ENCODE measurements around the gene MRPL14.
A peak's percentile ranks its signal among the peaks of the same experiment; 100 is the strongest.
"Not testable (repeated sequence)": the region's sequence is repeated elsewhere in the genome, so short reads cannot be mapped to it uniquely, and the experiment has no call there.

Gene MRPL14

GRCh38 chr6:44151348-44152108 lies 24.3 kb upstream of the MRPL14 start:
- peak in 41 of 42 donors; percentile 50 to 90 (median 76) for DNase-seq
- intact Hi-C loops (cut with DNase I), result loop anchor here (2.0 kb wide), 1 partner anchor 55 kb away; no protein-coding TSS in a partner anchor

DNA sequence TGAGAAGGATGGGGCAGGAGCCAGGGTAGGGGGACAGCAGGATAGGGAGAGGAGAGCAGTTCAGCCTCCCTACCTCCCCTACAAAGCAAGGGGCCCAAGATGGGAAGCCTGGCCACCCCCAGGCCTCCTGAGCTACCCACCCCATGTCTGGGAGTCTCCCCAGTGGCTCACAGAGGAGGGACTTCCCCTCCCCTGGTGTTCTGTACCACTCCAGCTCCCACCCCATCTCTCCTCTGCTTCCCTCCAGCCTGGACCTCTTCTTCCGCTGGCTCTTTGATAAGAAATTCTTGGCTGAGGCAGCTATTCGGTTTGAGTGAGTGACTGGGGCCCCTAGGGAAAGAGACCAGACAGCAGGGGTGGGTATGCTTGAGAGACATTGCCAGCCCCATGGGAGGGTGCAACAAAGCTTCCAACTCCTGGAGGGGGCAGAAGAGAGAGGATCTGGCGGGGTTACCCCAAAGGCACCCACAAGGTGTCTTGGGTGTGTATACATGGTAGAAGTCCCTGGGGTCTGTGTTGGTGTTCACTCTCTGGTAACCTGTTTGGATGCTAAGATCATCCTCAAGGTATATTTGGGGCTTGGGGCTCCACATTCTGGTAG lies 23.2 kb upstream of the MRPL14 start:
- no peak for DNase-seq
- intact Hi-C loops (cut with DNase I), result no loop called here

- intact Hi-C loops (cut with DNase I), result no loop called here
- DNase-seq, result no peak
Observed at GRCh38 chr6:44149369-44150012, 22.2 kb upstream of the MRPL14 start.

GRCh38 chr6:44148306-44148705 lies 21.1 kb upstream of the MRPL14 start:
- DNase-seq, result no peak

GRCh38 chr6:44147256-44147655 lies 20.0 kb upstream of the MRPL14 start:
- intact Hi-C loops (cut with DNase I), result no loop called here
- DNase-seq, result no peak

More at GRCh38 chr6:44148306-44148705, 21.1 kb upstream of the MRPL14 start:
- intact Hi-C loops (cut with DNase I), result no loop called here

- intact Hi-C loops (cut with DNase I), result no loop called here
- no peak for DNase-seq
Observed at GRCh38 chr6:44146685-44147084, 19.4 kb upstream of the MRPL14 start.

DNA sequence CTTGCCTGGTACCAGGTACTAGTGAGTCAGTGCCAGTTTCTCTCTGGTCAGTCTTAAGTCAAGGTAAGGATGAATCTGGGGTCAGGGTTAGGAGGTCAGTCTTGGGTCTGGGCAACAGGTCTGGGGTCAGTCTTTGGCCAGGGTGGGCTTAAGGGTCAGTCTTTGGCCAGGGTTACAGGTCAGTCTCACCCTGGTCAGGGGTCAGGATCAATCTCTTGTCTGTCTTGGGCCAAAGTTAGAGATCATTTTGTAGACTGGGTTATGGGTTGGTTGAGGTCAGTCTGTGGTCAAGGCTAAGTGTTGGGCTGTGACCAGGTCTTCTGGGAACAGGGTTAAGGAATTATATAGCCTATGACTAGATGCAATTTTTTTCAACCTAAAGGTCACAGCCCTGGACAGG lies 18.6 kb upstream of the MRPL14 start:
- DNase-seq, result no peak
- intact Hi-C loops (cut with DNase I), result no loop called here

GRCh38 chr6:44144536-44144935 lies 17.3 kb upstream of the MRPL14 start:
- DNase-seq; intact Hi-C loops (cut with DNase I): not testable (repeated sequence)

- intact Hi-C loops (cut with DNase I), result no loop called here
- no peak for DNase-seq
Observed at GRCh38 chr6:44143731-44144130, 16.5 kb upstream of the MRPL14 start.

GRCh38 chr6:44142835-44143234 lies 15.6 kb upstream of the MRPL14 start:
- intact Hi-C loops (cut with DNase I), result no loop called here
- DNase-seq, result no peak

GRCh38 chr6:44139351-44139743 lies 12.1 kb upstream of the MRPL14 start:
- intact Hi-C loops (cut with DNase I), result no loop called here

DNA sequence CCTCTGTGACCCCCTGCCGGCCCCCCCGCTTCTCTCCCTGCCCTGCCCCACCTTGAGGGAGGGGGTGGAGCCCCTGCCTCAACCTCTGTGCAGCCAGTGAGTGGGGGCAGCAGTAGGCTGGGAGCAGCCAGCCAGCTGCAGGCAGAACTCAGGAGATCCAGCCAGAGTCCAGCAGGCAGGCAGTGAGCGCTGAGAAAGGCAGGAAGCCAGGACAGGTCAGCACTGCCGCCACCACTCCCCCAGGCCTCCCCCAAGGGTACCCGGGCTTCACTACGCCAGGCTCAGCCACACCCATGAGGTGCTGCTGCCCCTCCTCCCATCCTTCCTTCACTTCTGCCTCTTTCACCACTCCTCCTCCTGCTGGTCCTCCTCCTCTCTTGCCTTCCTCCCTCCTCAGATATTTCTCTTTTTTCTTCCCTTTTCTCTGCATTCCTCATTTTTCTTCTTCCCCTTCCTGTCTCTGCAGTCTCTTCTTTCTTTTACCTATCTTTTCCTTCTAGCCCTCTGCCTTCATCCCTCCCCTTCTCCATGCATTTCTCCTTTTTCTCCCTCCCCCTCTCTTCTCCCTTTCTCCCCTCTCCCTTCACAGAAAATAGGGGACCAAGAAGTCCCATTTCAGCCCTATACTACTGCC lies 11.6 kb upstream of the MRPL14 start:
- DNase-seq, result peak in 6 of 42 donors; percentile 17 to 40 (median 28)
- intact Hi-C loops (cut with DNase I), result no loop called here

More at GRCh38 chr6:44139351-44139743, 12.1 kb upstream of the MRPL14 start:
- peak in 4 of 42 donors; percentile 15 to 52 (median 24) for DNase-seq

GRCh38 chr6:44135875-44136274 lies 8.6 kb upstream of the MRPL14 start:
- peak in 8 of 42 donors; percentile 15 to 70 (median 40) for DNase-seq
- intact Hi-C loops (cut with DNase I), result no loop called here

- peak in 10 of 42 donors; percentile 19 to 63 (median 44) for DNase-seq
- intact Hi-C loops (cut with DNase I), result no loop called here
Observed at GRCh38 chr6:44135173-44135758, 8.0 kb upstream of the MRPL14 start.

DNA sequence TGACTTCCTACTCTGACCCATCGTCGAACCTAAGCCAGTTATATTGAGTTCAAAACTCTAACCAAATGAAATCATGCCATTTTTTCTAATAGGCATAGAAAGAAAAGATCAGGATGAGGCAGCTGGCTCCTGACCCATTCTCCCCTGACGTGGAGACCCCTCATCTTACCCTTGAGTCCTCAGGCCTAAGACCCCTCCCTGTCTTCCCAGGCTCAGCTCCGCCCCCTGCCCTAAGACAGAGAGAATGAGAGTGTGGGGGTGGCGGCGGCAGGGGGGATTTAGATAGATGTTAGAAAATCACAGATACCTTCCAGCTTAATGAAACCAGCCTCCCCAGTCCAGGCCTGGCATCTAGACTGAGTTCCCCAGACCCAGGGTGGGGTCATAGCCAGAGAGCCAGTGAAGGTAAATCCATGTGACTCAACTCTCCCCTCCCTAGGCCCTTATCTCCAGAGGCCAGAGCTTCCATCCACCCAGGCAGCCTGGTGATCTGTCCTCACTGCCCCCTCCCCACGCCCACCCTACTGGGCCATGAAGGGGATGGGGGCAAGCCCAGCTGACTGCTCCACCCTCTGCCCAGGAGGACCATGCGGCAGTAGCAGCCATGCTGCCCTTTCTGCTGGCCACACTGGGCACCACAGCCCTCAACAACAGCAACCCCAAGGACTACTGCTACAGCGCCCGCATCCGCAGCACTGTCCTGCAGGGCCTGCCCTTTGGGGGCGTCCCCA lies 6.9 kb upstream of the MRPL14 start:
- intact Hi-C loops (cut with DNase I), result no loop called here
- no peak for DNase-seq

GRCh38 chr6:44133003-44133931 lies 6.0 kb upstream of the MRPL14 start:
- DNase-seq, result peak; percentile 47 to 90 (median 76)
- intact Hi-C loops (cut with DNase I), result no loop called here

GRCh38 chr6:44132476-44132875 lies 5.2 kb upstream of the MRPL14 start:
- DNase-seq, result no peak
- intact Hi-C loops (cut with DNase I), result no loop called here

DNA sequence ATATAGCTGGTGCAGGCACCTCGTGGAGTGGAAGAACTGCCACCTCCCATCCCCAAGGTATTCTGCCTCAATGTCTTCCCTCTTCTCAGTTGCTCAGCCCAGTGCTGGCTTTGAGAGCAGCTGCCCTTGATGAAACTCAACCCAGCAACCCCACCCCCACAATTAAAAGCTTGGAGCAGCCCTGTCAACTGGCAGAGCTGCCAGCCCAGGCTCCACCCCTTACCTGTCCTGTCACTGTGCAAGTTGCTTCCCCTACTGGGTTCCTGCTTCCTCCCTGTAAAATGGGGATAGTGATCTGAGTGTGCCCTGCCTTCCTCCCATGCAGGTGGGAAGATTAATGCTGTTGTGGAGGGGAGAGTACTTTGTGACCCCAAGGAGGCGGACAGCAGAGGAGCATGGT lies 4.6 kb upstream of the MRPL14 start:
- intact Hi-C loops (cut with DNase I), result no loop called here
- no peak for DNase-seq

Measured in head of caudate nucleus (tissue), 42 donors.